NOMO-1 treated with dmso at 0.1 percent for 144 hours (cell line): ENCODE results near the gene HPN.
"Not testable (repeated sequence)": the region's sequence is repeated elsewhere in the genome, so short reads cannot be mapped to it uniquely, and the experiment has no call there.

Experiments used
- DNase-seq: peaks from one replicate; lab custom pipeline; 2025; ENCODE audit not compliant: unreplicated experiment; lab: John Stamatoyannopoulos, UW

HPN gene

GRCh38 chr19:35041548-35042055 lies at the start of gene HPN:
TSS of gene HPN (plus strand) at chr19:35041721. CDS start at chr19:35042507, 786 bp downstream.
- no peak for DNase-seq

- DNase-seq: not testable (repeated sequence)
Observed at GRCh38 chr19:34992582-34992981, 48.9 kb upstream of the HPN start.

GRCh38 chr19:34994286-34994642 lies 47.3 kb upstream of the HPN start:
- no peak for DNase-seq

- DNase-seq: no peak
Observed at GRCh38 chr19:34994643-34995541, 46.6 kb upstream of the HPN start.

GRCh38 chr19:34995551-34995950 lies 46.0 kb upstream of the HPN start:
- no peak for DNase-seq

- no peak for DNase-seq
Observed at GRCh38 chr19:34997071-34997617, 44.4 kb upstream of the HPN start.

- DNase-seq: not testable (repeated sequence)
Observed at GRCh38 chr19:34998224-34998623, 43.3 kb upstream of the HPN start.

- no peak for DNase-seq
Observed at GRCh38 chr19:34998777-34999497, 42.6 kb upstream of the HPN start.

- DNase-seq: peak; percentile 71
Observed at GRCh38 chr19:34999498-35000337, 41.8 kb upstream of the HPN start, which contains the start of gene GRAMD1A. TSS of gene GRAMD1A (plus strand) at chr19:35000323. CDS start at chr19:35000479, 156 bp downstream.

GRCh38 chr19:35000338-35000646 lies 41.2 kb upstream of the HPN start:
- DNase-seq: no peak

- DNase-seq: peak; percentile 20
Observed at GRCh38 chr19:35000647-35001501, 40.6 kb upstream of the HPN start.

- DNase-seq: no peak
Observed at GRCh38 chr19:35002037-35002535, 39.4 kb upstream of the HPN start.

- DNase-seq: no peak
Observed at GRCh38 chr19:35004517-35005255, 36.8 kb upstream of the HPN start.

GRCh38 chr19:35005256-35005977 lies 36.1 kb upstream of the HPN start:
- DNase-seq: no peak

- not testable (repeated sequence) for DNase-seq
Observed at GRCh38 chr19:35006007-35006341, 35.5 kb upstream of the HPN start.

GRCh38 chr19:35006342-35006998 lies 35.1 kb upstream of the HPN start:
- no peak for DNase-seq

- DNase-seq: no peak
Observed at GRCh38 chr19:35006999-35007365, 34.5 kb upstream of the HPN start.

- not testable (repeated sequence) for DNase-seq
Observed at GRCh38 chr19:35007427-35007826, 34.1 kb upstream of the HPN start.
